PFSK-1 (cell line): ENCODE data around the gene AMELX.

Source experiments
- POLR2AphosphoS5 ChIP-seq: IDR thresholded peaks from 2 replicates; pipeline ENCODE4 v1.6.1; 2012; ENCODE audit warnings: low read depth, mild to moderate bottlenecking, control low read depth, low read length, moderate library complexity
- REST ChIP-seq, 2 experiments: IDR thresholded peaks; 2 replicates each; pipeline versions ENCODE4 v1.6.1 to v1.8.0; 2011 to 2012; ENCODE audit warnings: low read depth in 2 of 2, low read length in 2 of 2, control low read depth in 1 of 2, inconsistent platforms in 1 of 2, mild to moderate bottlenecking in 1 of 2, moderate library complexity in 1 of 2; ENCODE audit not compliant: insufficient read depth in 1 of 2
- SIN3A ChIP-seq: IDR thresholded peaks from 2 replicates; pipeline ENCODE4 v1.6.1; 2012; ENCODE audit warnings: mild to moderate bottlenecking, low read length, moderate library complexity, borderline replicate concordance; ENCODE audit not compliant: insufficient read depth

GRCh38 chrX:11293113-11293512, at the start of gene AMELX:
- TF ChIP-seq SIN3A (no peak), POLR2AphosphoS5 (no peak), REST (IDR thresholded peaks at IDR 0.05; ENCODE audit: insufficient read depth in 1 of 2, low read depth in 2 of 2, low read length in 2 of 2) (no peak)
